Natural killer cell (primary cell): ENCODE measurements around the gene SLC26A9. TPM values are rescaled to one million over a fixed set of nuclear protein-coding genes. Genes with fewer than 3 reads are reported as not detected.

Experiments used
- ATAC-seq, 3 donors: fragments of 150-1000 bp in 2 of 3; fragments of 200-7000 bp in 1 of 3; cut with Tn5 transposase; 1 replicate in 1 of 3; 2 replicates in 2 of 3; pipeline ENCODE4 v1.10.0; 2021; ENCODE audit warnings: mild to moderate bottlenecking in 2 of 3, moderate library complexity in 2 of 3
- DNase-seq, 2 donors: peaks; one replicate each; pipeline versions ENCODE4 v3.0.0 to v3.0.0-alpha.2; 2013 to 2021; ENCODE audit warnings: mixed read lengths in 1 of 2
- H3K27ac ChIP-seq: one replicate; pipeline ENCODE4 v1.5.1; 2013; ENCODE audit warnings: mild to moderate bottlenecking, low read length
- H3K27me3 ChIP-seq: one replicate; pipeline ENCODE4 v1.6.1; 2013; ENCODE audit warnings: low read length; ENCODE audit not compliant: control insufficient read depth, insufficient read depth
- H3K36me3 ChIP-seq: one replicate; pipeline ENCODE4 v1.6.1; 2013; ENCODE audit warnings: low read length; ENCODE audit not compliant: control insufficient read depth, insufficient read depth
- H3K4me1 ChIP-seq: one replicate; pipeline ENCODE4 v1.6.1; 2013; ENCODE audit warnings: low read length; ENCODE audit not compliant: control insufficient read depth, insufficient read depth
- H3K4me3 ChIP-seq: one replicate; pipeline ENCODE4 v1.5.1; 2013; ENCODE audit warnings: low read length
- H3K9me3 ChIP-seq: one replicate; pipeline ENCODE4 v1.6.1; 2013; ENCODE audit warnings: low read length; ENCODE audit not compliant: control insufficient read depth, insufficient read depth
- H3K27ac Mint-ChIP-seq, 2 donors: one replicate each; pipeline ENCODE4 v1.8.0; 2022; ENCODE audit warnings: mild to moderate bottlenecking in 2 of 2, mixed read lengths in 2 of 2, moderate library complexity in 1 of 2
- H3K27me3 Mint-ChIP-seq, 2 donors: one replicate each; pipeline ENCODE4 v1.8.0; 2022; ENCODE audit warnings: low read depth in 2 of 2, mixed read lengths in 2 of 2
- H3K36me3 Mint-ChIP-seq: one replicate; pipeline ENCODE4 v1.8.0; 2022; ENCODE audit warnings: mixed read lengths
- H3K4me1 Mint-ChIP-seq, 2 donors: one replicate each; pipeline ENCODE4 v1.8.0; 2022; ENCODE audit warnings: mixed read lengths in 2 of 2
- H3K4me3 Mint-ChIP-seq: one replicate; pipeline ENCODE4 v1.8.0; 2022; ENCODE audit warnings: mild to moderate bottlenecking, moderate library complexity, mixed read lengths
- H3K9me3 Mint-ChIP-seq, 2 donors: one replicate each; pipeline ENCODE4 v1.8.0; 2022; ENCODE audit warnings: mixed read lengths in 2 of 2
- WGBS: methylation state at CpG from one replicate; pipeline ENCODE4 v1.1.7; 2013; ENCODE audit warnings: missing lambda C conversion rate; ENCODE audit not compliant: insufficient coverage; 5-methylcytosine and 5-hydroxymethylcytosine counted together
- intact Hi-C: fragments of 100-400 bp; cut with micrococcal nuclease; formaldehyde crosslinking; loops from one replicate; pipeline ENCODE4 v1.14.2; 2022
- total RNA-seq, 4 donors: library from RNA; stranded (reverse); fragments of 120-200 nt in 1 of 4; gene quantifications; one replicate each; pipeline versions ENCODE4 v1.2.3 to v1.2.4, GENCODE V29; 2013 to 2022
- TF ChIP-seq, protein P1 (sequence below): fragments of 200-600 bp; IDR thresholded peaks from one replicate; pipeline ENCODE4 v1.8.0; 2022; ENCODE audit warnings: antibody characterized with exemption

SLC26A9 gene
- total RNA-seq, 3 donors from 2014 or later (not counting 1 experiment from before 2014, with no cell fraction given) = not detected

DNA sequence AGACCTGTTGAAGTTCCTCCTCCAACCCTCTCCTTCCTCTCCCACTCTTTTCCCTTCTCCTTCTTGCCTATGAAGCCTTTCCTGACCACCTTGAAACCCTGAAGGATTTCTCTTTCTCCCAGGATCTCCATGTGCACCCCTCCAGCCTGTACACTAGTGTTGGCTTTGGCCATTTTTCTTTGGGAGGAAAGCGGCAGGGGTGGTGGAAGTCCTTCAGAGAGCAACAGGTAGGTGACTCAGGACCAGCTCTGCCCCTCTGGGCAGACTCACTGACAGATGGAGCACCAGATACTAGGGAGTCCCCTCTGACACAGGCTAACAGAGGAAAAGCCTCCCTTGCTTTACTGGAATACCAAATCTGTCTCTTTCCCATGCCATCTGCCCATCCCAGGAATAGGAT, 4.6 kb downstream of the SLC26A9 start:
- H3K9me3 Mint-ChIP-seq = no peaks in the 10 kb centered on the region
- no peaks in the 10 kb centered on the region for H3K4me1 Mint-ChIP-seq
- H3K4me1 ChIP-seq = no peaks in the 10 kb centered on the region
- no peak overlapping the region for H3K4me3 ChIP-seq
- peaks cover 36 to 39% of the 10 kb centered on the region in 2 donors for H3K27me3 Mint-ChIP-seq
- H3K4me3 Mint-ChIP-seq = no peak overlapping the region
- TF ChIP-seq, protein P1, sequence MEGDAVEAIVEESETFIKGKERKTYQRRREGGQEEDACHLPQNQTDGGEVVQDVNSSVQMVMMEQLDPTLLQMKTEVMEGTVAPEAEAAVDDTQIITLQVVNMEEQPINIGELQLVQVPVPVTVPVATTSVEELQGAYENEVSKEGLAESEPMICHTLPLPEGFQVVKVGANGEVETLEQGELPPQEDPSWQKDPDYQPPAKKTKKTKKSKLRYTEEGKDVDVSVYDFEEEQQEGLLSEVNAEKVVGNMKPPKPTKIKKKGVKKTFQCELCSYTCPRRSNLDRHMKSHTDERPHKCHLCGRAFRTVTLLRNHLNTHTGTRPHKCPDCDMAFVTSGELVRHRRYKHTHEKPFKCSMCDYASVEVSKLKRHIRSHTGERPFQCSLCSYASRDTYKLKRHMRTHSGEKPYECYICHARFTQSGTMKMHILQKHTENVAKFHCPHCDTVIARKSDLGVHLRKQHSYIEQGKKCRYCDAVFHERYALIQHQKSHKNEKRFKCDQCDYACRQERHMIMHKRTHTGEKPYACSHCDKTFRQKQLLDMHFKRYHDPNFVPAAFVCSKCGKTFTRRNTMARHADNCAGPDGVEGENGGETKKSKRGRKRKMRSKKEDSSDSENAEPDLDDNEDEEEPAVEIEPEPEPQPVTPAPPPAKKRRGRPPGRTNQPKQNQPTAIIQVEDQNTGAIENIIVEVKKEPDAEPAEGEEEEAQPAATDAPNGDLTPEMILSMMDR = no peak
- H3K36me3 Mint-ChIP-seq = no peaks in the 10 kb centered on the region
- DNase-seq = no peak
- no peak overlapping the region for H3K27ac Mint-ChIP-seq
- 92% methylated on average over 1 of the region's 1 CpG for WGBS
- H3K9me3 ChIP-seq = no peaks in the 10 kb centered on the region
- H3K27ac ChIP-seq = no peak overlapping the region
- intact Hi-C loops = no loop called here
- no peak for ATAC-seq
- no peaks in the 10 kb centered on the region for H3K36me3 ChIP-seq
- H3K27me3 ChIP-seq = peaks cover 1% of the 10 kb centered on the region

DNA sequence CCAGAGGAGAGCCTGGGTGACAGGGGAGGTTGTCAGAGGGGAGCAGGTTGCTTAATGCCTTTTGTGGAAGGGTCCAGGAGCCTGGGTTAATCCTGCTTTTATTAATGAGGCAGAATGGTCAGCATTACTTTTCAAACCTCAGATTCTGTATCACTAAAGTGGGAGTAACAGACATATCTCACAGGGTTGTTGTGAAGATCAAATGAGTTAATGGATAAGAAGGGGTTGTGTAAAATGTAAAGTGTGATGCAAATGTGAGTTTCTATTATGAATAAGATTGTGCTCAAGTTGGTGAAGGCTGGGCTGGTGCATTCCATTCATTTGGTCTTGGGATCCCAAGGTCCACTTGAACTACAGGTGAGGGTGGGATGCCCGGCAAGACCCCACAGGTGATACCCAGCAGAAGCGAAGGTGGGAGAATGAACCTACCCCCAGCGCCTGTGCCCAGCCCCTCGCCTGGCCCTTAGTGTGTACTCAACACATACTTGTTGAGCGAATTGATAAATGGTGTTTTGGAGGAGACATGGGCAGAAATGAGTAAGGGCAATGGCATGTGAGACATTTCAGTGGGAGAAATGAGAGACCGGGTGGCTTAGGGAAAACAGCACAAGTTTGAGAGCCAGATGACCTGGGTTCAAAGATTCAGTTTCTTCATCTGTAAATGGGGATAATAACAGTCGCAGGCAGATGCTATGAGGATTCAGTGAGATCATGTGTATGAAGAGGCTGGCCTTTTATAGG, 6.2 kb downstream of the SLC26A9 start:
- no peak overlapping the region for H3K4me3 ChIP-seq
- H3K27ac ChIP-seq = no peak overlapping the region
- TF ChIP-seq, protein P1 = no peak
- no peaks in the 10 kb centered on the region for H3K36me3 ChIP-seq
- intact Hi-C loops = no loop called here
- Mint-ChIP-seq H3K4me3 (no peak overlapping the region), H3K27ac (no peak overlapping the region), H3K9me3 (no peaks in the 10 kb centered on the region), H3K4me1 (no peaks in the 10 kb centered on the region), H3K27me3 (peaks cover 33 to 48% of the 10 kb centered on the region in 2 donors), H3K36me3 (no peaks in the 10 kb centered on the region)
- no peaks in the 10 kb centered on the region for H3K27me3 ChIP-seq
- no peaks in the 10 kb centered on the region for H3K4me1 ChIP-seq
- 95% methylated on average over 7 of the region's 7 CpGs for WGBS
- ATAC-seq = no peak
- no peaks in the 10 kb centered on the region for H3K9me3 ChIP-seq
- DNase-seq = no peak

DNA sequence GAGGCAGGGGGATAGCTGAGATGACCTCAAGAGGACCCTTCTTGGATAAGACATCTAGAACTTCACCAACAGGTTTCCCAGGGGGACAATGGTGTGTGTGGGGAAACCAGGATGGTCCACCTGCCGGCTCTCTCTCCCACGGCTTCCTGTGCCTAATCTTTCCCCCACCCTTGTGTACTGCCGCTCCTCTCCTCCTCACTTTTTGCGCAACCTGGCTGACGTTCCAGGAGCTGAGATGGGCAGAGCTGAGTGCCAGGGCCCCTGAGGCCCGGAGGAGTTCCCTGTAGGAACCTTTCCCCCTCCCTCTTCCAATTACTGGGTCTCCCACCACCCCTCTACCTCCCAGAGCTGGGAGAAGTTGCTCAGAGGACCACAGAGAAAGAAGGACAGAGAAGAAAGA, 6.9 kb downstream of the SLC26A9 start:
- ATAC-seq (no peak), DNase-seq (no peak)
- Mint-ChIP-seq H3K9me3 (no peaks in the 10 kb centered on the region), H3K4me3 (no peak overlapping the region), H3K36me3 (no peaks in the 10 kb centered on the region), H3K27ac (no peak overlapping the region), H3K27me3 (peaks cover 31 to 48% of the 10 kb centered on the region in 2 donors), H3K4me1 (no peaks in the 10 kb centered on the region)
- Histone ChIP-seq H3K36me3 (no peaks in the 10 kb centered on the region), H3K4me3 (no peak overlapping the region), H3K27me3 (no peaks in the 10 kb centered on the region), H3K4me1 (no peaks in the 10 kb centered on the region), H3K9me3 (no peaks in the 10 kb centered on the region), H3K27ac (no peak overlapping the region)
- intact Hi-C loops = no loop called here
- TF ChIP-seq, protein P1 = no peak
- WGBS = 85% methylated on average over 4 of the region's 6 CpGs

DNA sequence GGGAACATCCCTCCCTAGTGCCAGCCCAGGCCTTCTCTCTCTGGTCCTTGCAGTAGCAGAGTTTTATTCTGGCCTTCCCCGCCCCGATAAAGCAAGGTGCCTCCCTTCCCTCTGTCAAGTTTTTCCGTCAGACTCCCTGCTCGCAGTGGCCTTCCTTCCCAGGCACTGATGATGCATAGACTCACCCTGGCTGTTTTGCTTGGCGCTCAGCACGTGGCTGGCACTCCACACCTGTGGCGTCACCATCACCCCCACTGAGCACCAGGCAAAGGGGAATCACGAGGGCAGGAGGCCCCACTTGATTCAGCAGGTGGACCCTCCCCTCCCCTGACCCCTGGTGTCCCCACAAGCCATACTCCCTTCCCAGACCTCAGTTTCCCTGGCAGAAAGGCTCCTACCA, 7.4 kb downstream of the SLC26A9 start:
- Histone ChIP-seq H3K4me3 (no peak overlapping the region), H3K27me3 (no peaks in the 10 kb centered on the region), H3K27ac (no peak overlapping the region), H3K36me3 (no peaks in the 10 kb centered on the region), H3K4me1 (no peaks in the 10 kb centered on the region), H3K9me3 (no peaks in the 10 kb centered on the region)
- H3K4me3 Mint-ChIP-seq = no peak overlapping the region
- H3K36me3 Mint-ChIP-seq = no peaks in the 10 kb centered on the region
- no peaks in the 10 kb centered on the region for H3K9me3 Mint-ChIP-seq
- no peak for ATAC-seq
- WGBS = 86% methylated on average over 8 of the region's 8 CpGs
- H3K4me1 Mint-ChIP-seq = no peaks in the 10 kb centered on the region
- intact Hi-C loops = no loop called here
- TF ChIP-seq, protein P1 = no peak
- no peak for DNase-seq
- no peak overlapping the region for H3K27ac Mint-ChIP-seq
- peaks cover 31 to 48% of the 10 kb centered on the region in 2 donors for H3K27me3 Mint-ChIP-seq
